T-helper 17 cell (primary cell): ENCODE measurements around the gene SEZ6. TPM values are rescaled to one million over a fixed set of nuclear protein-coding genes. Genes with fewer than 3 reads are reported as not detected.

ENCODE experiments used
- ATAC-seq: fragments of 150-1000 bp; cut with Tn5 transposase; 2 replicates; pipeline ENCODE4 v1.10.0; 2021; ENCODE audit warnings: mild to moderate bottlenecking, moderate library complexity
- DNase-seq, 3 donors: peaks; one replicate each; pipeline versions ENCODE4 v3.0.0 to v3.0.0-alpha.2; 2020 to 2021
- H3K9me3 ChIP-seq: one replicate; pipeline ENCODE4 v1.7.0; 2013; ENCODE audit warnings: low read length, mild to moderate bottlenecking; ENCODE audit not compliant: control insufficient read depth, poor library complexity, severe bottlenecking
- H3K27ac Mint-ChIP-seq: one replicate; pipeline ENCODE4 v1.8.0; 2022; ENCODE audit warnings: mild to moderate bottlenecking, moderate library complexity, mixed read lengths
- H3K27me3 Mint-ChIP-seq: one replicate; pipeline ENCODE4 v1.8.0; 2022; ENCODE audit warnings: mixed read lengths
- H3K36me3 Mint-ChIP-seq: one replicate; pipeline ENCODE4 v1.8.0; 2022; ENCODE audit warnings: low read depth, mixed read lengths
- H3K4me1 Mint-ChIP-seq: one replicate; pipeline ENCODE4 v1.8.0; 2022; ENCODE audit warnings: mild to moderate bottlenecking, mixed read lengths
- H3K4me3 Mint-ChIP-seq: one replicate; pipeline ENCODE4 v1.8.0; 2022; ENCODE audit warnings: mild to moderate bottlenecking, moderate library complexity, mixed read lengths
- total RNA-seq, 4 donors: library from RNA in 2 of 4; stranded (reverse) in 2 of 4; gene quantifications; one replicate each; pipeline ENCODE4 v1.2.3 and lab custom pipeline; 2022 to 2026

The SEZ6 gene
- total RNA-seq, 2 donors from 2014 or later: 0.35 to 0.47 TPM

- DNase-seq: no peak
- peaks cover 35% of the 10 kb centered on the region for H3K27me3 Mint-ChIP-seq
- H3K4me3 Mint-ChIP-seq: no peak within 1 kb of the TSS
- H3K27ac Mint-ChIP-seq: no peak within 1 kb of the TSS
- H3K9me3 ChIP-seq: no peaks in the 10 kb centered on the region
- no peak for ATAC-seq
- no peaks in the 10 kb centered on the region for H3K36me3 Mint-ChIP-seq
- H3K4me1 Mint-ChIP-seq: peaks cover 6% of the 10 kb centered on the region
Observed at GRCh38 chr17:29042679-29043538, 37.1 kb upstream of the SEZ6 start, which contains the start of gene PIPOX. Gene PIPOX (plus strand): TSS chr17:29043141. CDS start chr17:29043226, 85 bp downstream.

GRCh38 chr17:29042026-29042678 lies 36.3 kb upstream of the SEZ6 start:
- peaks cover 35% of the 10 kb centered on the region for H3K27me3 Mint-ChIP-seq
- H3K4me3 Mint-ChIP-seq: no peak overlapping the region
- peaks cover 6% of the 10 kb centered on the region for H3K4me1 Mint-ChIP-seq
- ATAC-seq (no peak), DNase-seq (no peak)
- no peaks in the 10 kb centered on the region for H3K9me3 ChIP-seq
- no peak overlapping the region for H3K27ac Mint-ChIP-seq
- no peaks in the 10 kb centered on the region for H3K36me3 Mint-ChIP-seq

- H3K27ac Mint-ChIP-seq: no peak overlapping the region
- peaks cover 6% of the 10 kb centered on the region for H3K4me1 Mint-ChIP-seq
- no peaks in the 10 kb centered on the region for H3K36me3 Mint-ChIP-seq
- no peak for ATAC-seq
- no peaks in the 10 kb centered on the region for H3K9me3 ChIP-seq
- H3K4me3 Mint-ChIP-seq: no peak overlapping the region
- peaks cover 29% of the 10 kb centered on the region for H3K27me3 Mint-ChIP-seq
- DNase-seq: no peak
Observed at GRCh38 chr17:29041571-29041970, 35.7 kb upstream of the SEZ6 start.

- Mint-ChIP-seq H3K36me3 (no peaks in the 10 kb centered on the region), H3K27me3 (peaks cover 25% of the 10 kb centered on the region), H3K4me1 (peaks cover 6% of the 10 kb centered on the region), H3K4me3 (no peak overlapping the region), H3K27ac (no peak overlapping the region)
- DNase-seq (no peak), ATAC-seq (no peak)
- no peaks in the 10 kb centered on the region for H3K9me3 ChIP-seq
Observed at GRCh38 chr17:29041091-29041490, 35.3 kb upstream of the SEZ6 start.

GRCh38 chr17:29039764-29040598 lies 34.1 kb upstream of the SEZ6 start:
- no peak for ATAC-seq
- H3K27ac Mint-ChIP-seq: no peak overlapping the region
- no peaks in the 10 kb centered on the region for H3K9me3 ChIP-seq
- DNase-seq: no peak
- H3K27me3 Mint-ChIP-seq: peaks cover 19% of the 10 kb centered on the region
- no peaks in the 10 kb centered on the region for H3K36me3 Mint-ChIP-seq
- H3K4me1 Mint-ChIP-seq: peaks cover 6% of the 10 kb centered on the region
- H3K4me3 Mint-ChIP-seq: no peak overlapping the region

- no peak overlapping the region for H3K27ac Mint-ChIP-seq
- no peaks in the 10 kb centered on the region for H3K9me3 ChIP-seq
- ATAC-seq: no peak
- no peaks in the 10 kb centered on the region for H3K36me3 Mint-ChIP-seq
- H3K27me3 Mint-ChIP-seq: peaks cover 19% of the 10 kb centered on the region
- H3K4me1 Mint-ChIP-seq: peaks cover 6% of the 10 kb centered on the region
- H3K4me3 Mint-ChIP-seq: no peak overlapping the region
- DNase-seq: no peak
Observed at GRCh38 chr17:29038085-29038795, 32.4 kb upstream of the SEZ6 start.

GRCh38 chr17:29037739-29038084 lies 31.9 kb upstream of the SEZ6 start:
- ATAC-seq (no peak), DNase-seq (no peak)
- H3K27ac Mint-ChIP-seq: no peak overlapping the region
- no peak overlapping the region for H3K4me3 Mint-ChIP-seq
- peaks cover 5% of the 10 kb centered on the region for H3K4me1 Mint-ChIP-seq
- no peaks in the 10 kb centered on the region for H3K36me3 Mint-ChIP-seq
- H3K27me3 Mint-ChIP-seq: peaks cover 19% of the 10 kb centered on the region
- no peaks in the 10 kb centered on the region for H3K9me3 ChIP-seq

- Mint-ChIP-seq H3K36me3 (no peaks in the 10 kb centered on the region), H3K4me1 (no peaks in the 10 kb centered on the region), H3K4me3 (no peak overlapping the region), H3K27me3 (peaks cover 23% of the 10 kb centered on the region), H3K27ac (no peak overlapping the region)
- DNase-seq (no peak), ATAC-seq (no peak)
- no peaks in the 10 kb centered on the region for H3K9me3 ChIP-seq
Observed at GRCh38 chr17:29036584-29036983, 30.8 kb upstream of the SEZ6 start.

GRCh38 chr17:29034510-29034909 lies 28.7 kb upstream of the SEZ6 start:
- Mint-ChIP-seq H3K4me3 (no peak overlapping the region), H3K27me3 (peaks cover 31% of the 10 kb centered on the region), H3K4me1 (no peaks in the 10 kb centered on the region), H3K27ac (no peak overlapping the region), H3K36me3 (no peaks in the 10 kb centered on the region)
- no peaks in the 10 kb centered on the region for H3K9me3 ChIP-seq
- ATAC-seq: no peak
- DNase-seq: no peak

GRCh38 chr17:29032857-29033197 lies 27.0 kb upstream of the SEZ6 start:
- H3K4me3 Mint-ChIP-seq: no peak overlapping the region
- peaks cover 44% of the 10 kb centered on the region for H3K27me3 Mint-ChIP-seq
- DNase-seq (no peak), ATAC-seq (no peak)
- no peaks in the 10 kb centered on the region for H3K36me3 Mint-ChIP-seq
- H3K4me1 Mint-ChIP-seq: no peaks in the 10 kb centered on the region
- no peak overlapping the region for H3K27ac Mint-ChIP-seq
- no peaks in the 10 kb centered on the region for H3K9me3 ChIP-seq

GRCh38 chr17:29032013-29032856 lies 26.4 kb upstream of the SEZ6 start:
- ATAC-seq (no peak), DNase-seq (no peak)
- Mint-ChIP-seq H3K36me3 (no peaks in the 10 kb centered on the region), H3K27ac (no peak overlapping the region), H3K4me1 (no peaks in the 10 kb centered on the region), H3K27me3 (peaks cover 50% of the 10 kb centered on the region), H3K4me3 (no peak overlapping the region)
- H3K9me3 ChIP-seq: no peaks in the 10 kb centered on the region

- Mint-ChIP-seq H3K27ac (no peak overlapping the region), H3K27me3 (peaks cover 57% of the 10 kb centered on the region), H3K4me1 (peaks cover 2% of the 10 kb centered on the region), H3K36me3 (no peaks in the 10 kb centered on the region), H3K4me3 (no peak overlapping the region)
- no peak for ATAC-seq
- no peaks in the 10 kb centered on the region for H3K9me3 ChIP-seq
- no peak for DNase-seq
Observed at GRCh38 chr17:29031488-29031887, 25.7 kb upstream of the SEZ6 start.
